ENCODE results near the gene TIAM2.

DNA sequence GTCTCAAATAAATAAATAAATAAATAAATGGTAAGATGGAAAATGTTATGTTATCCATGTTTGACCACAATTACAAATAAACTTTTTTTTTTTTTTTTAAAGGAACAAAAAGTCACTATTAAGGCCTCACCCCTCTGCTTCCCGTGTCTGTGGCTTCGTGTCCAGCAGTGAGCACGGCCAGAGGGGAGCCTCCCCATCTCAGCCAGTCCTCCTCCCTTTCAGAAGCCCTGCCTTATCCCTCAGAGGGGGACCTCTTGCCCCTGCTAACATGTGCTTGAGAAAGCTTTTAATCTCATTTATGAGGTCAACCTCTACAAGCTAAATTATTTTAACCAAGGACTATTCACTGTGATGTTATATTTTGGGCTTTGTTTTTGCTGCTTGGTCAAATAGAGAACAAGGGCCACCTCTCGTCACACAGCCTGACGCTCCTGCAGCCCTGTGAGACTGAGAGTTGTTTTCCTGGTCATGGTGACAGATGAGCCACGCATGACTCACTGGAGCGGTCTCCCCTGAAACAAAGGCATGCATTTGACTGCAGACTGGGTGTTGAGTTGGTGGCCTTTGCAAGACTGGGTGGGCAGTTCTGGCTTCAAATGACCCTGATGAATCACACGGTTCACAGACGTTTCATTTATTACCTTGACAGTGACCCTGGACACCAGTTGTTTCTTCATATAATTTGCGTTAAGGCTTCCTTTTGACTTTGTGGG lies 131.8 kb downstream of the TIAM2 start:
- TF ChIP-seq CTCF (IDR thresholded peaks at IDR 0.05) (no peak), POLR2A (IDR thresholded peaks at IDR 0.05) (no peak), POLR2AphosphoS5 (IDR thresholded peaks at IDR 0.05) (no peak)
